ENCODE data around the gene ARHGAP12.

ARHGAP12 gene

GRCh38 chr10:31948021-31948420 is 19.4 kb upstream of the ARHGAP12 start:
- no peak for DNase-seq (ENCODE audit: low spot score)

- DNase-seq (ENCODE audit: low spot score), result no peak
These were observed 18.7 kb upstream of the ARHGAP12 start for GRCh38 chr10:31947144-31947926.

- no peak for DNase-seq (ENCODE audit: low spot score)
These were observed 16.8 kb upstream of the ARHGAP12 start for GRCh38 chr10:31945392-31945791.

GRCh38 chr10:31944071-31944433 is 15.4 kb upstream of the ARHGAP12 start:
- DNase-seq (ENCODE audit: low spot score), result no peak

- no peak for DNase-seq (ENCODE audit: low spot score)
These were observed 14.3 kb upstream of the ARHGAP12 start for GRCh38 chr10:31942892-31943291.

GRCh38 chr10:31942435-31942834 is 13.8 kb upstream of the ARHGAP12 start:
- no peak for DNase-seq (ENCODE audit: low spot score)

- DNase-seq (ENCODE audit: low spot score), result no peak
These were observed 12.4 kb upstream of the ARHGAP12 start for GRCh38 chr10:31940839-31941653.

- no peak for DNase-seq (ENCODE audit: low spot score)
These were observed 11.4 kb upstream of the ARHGAP12 start for GRCh38 chr10:31939797-31940708.

- no peak for DNase-seq (ENCODE audit: low spot score)
These were observed 8.7 kb upstream of the ARHGAP12 start for GRCh38 chr10:31937371-31937770.

- no peak for DNase-seq (ENCODE audit: low spot score)
These were observed 8.3 kb upstream of the ARHGAP12 start for GRCh38 chr10:31936933-31937332.

- DNase-seq (ENCODE audit: low spot score), result no peak
These were observed 7.5 kb upstream of the ARHGAP12 start for GRCh38 chr10:31936086-31936485.

GRCh38 chr10:31935678-31936077 is 7.0 kb upstream of the ARHGAP12 start:
- no peak for DNase-seq (ENCODE audit: low spot score)

GRCh38 chr10:31932838-31933237 is 4.2 kb upstream of the ARHGAP12 start:
- no peak for DNase-seq (ENCODE audit: low spot score)

- DNase-seq (ENCODE audit: low spot score), result no peak
These were observed 2.2 kb upstream of the ARHGAP12 start for GRCh38 chr10:31930856-31931255.

GRCh38 chr10:31930023-31930751 is 1.6 kb upstream of the ARHGAP12 start:
- DNase-seq (ENCODE audit: low spot score), result no peak

GRCh38 chr10:31929261-31930022 is 811 bp upstream of the ARHGAP12 start:
- peak; percentile 10 for DNase-seq (ENCODE audit: low spot score)

- DNase-seq (ENCODE audit: low spot score), result peak; percentile 59
These were observed 615 bp downstream of the ARHGAP12 start for GRCh38 chr10:31927884-31928548.

- DNase-seq (ENCODE audit: low spot score), result no peak
These were observed 1.1 kb downstream of the ARHGAP12 start for GRCh38 chr10:31927565-31927883.

GRCh38 chr10:31926765-31927564 is 1.7 kb downstream of the ARHGAP12 start:
- peak; percentile 5 for DNase-seq (ENCODE audit: low spot score)

Data from SK-N-DZ (cell line).